ENCODE data around the gene PROM1. TPM values are rescaled to one million over a fixed set of nuclear protein-coding genes. Genes with fewer than 3 reads are reported as not detected.

PROM1 gene
- total and polyA plus RNA-seq, 2 of the 4 experiments (the other 2 are of a cell fraction): not detected

- no peak overlapping the region for H3K56ac ChIP-seq (ENCODE audit: extremely low read depth, insufficient read depth, low read length)
- WGBS, 2 experiments (ENCODE audit: extremely low coverage in 2 of 2, insufficient read length in 1 of 2): 85% methylated on average over 4 of the region's 9 CpGs; no CpG with 5 or more reads in 1 of the 2 experiments
- no peak overlapping the region for H3K18ac ChIP-seq (ENCODE audit: low read depth, low read length)
- H3K23ac ChIP-seq (ENCODE audit: low read depth, low read length): no peak overlapping the region
- H2BK120ac ChIP-seq (ENCODE audit: low read depth, low read length): no peak overlapping the region
- H4K91ac ChIP-seq (ENCODE audit: insufficient read depth, low read depth, low read length): no peak overlapping the region
- dilution Hi-C loops (cut with HindIII; ENCODE audit: low sequenced_read_pairs, unreplicated experiment): no loop called here
- H4K5ac ChIP-seq (ENCODE audit: low read depth, low read length): no peak overlapping the region
- no peak overlapping the region for H2AK5ac ChIP-seq (ENCODE audit: low read depth, low read length)
- peaks cover 34% of the 10 kb centered on the region for H3K27me3 ChIP-seq (ENCODE audit: control insufficient read depth, insufficient read depth, low read length)
- no peak overlapping the region for H3K4me2 ChIP-seq (ENCODE audit: low read depth, low read length)
- H3K4me3 ChIP-seq (ENCODE audit: insufficient read depth, low read depth, low read length): no peak overlapping the region
- no peaks in the 10 kb centered on the region for H3K36me3 ChIP-seq (ENCODE audit: control insufficient read depth, insufficient read depth, low read length)
- no peaks in the 10 kb centered on the region for H4K20me1 ChIP-seq (ENCODE audit: insufficient read depth, low read length)
- ChIA-PET CTCF (no interaction called here), POLR2A (ENCODE audit: unreplicated experiment) (no interaction called here)
- no peak overlapping the region for H2BK20ac ChIP-seq (ENCODE audit: low read depth, low read length)
- H3K9ac ChIP-seq (ENCODE audit: low read depth, low read length): no peak overlapping the region
- no peak overlapping the region for H3K27ac ChIP-seq (ENCODE audit: insufficient read depth, low read length)
- H3K79me1 ChIP-seq (ENCODE audit: low read depth in 1 of 2, low read length in 2 of 2): no peaks in the 10 kb centered on the region
- no peak overlapping the region for H4K8ac ChIP-seq (ENCODE audit: low read depth in 2 of 2, low read length in 2 of 2)
- intact Hi-C loops (cut with micrococcal nuclease): no loop called here
- in situ Hi-C loops (cut with MboI; ENCODE audit: low sequenced_read_pairs): no loop called here
- H3K4me1 ChIP-seq (ENCODE audit: control insufficient read depth, insufficient read depth, low read length): no peaks in the 10 kb centered on the region
- H3K9me3 ChIP-seq (ENCODE audit: control insufficient read depth, insufficient read depth, low read length): 0 out of 2 replicates have a peak, but pooled peaks cover under 1% of the 10 kb centered on the region
- H2AFZ ChIP-seq (replicated peaks; ENCODE audit: low read length, poor library complexity): no peak overlapping the region
- H2AK9ac ChIP-seq (replicated peaks; ENCODE audit: low read depth, low read length, poor library complexity): no peak overlapping the region
- BruUV-seq (replicated peaks): no TSS peak
- no peak overlapping the region for H2BK15ac ChIP-seq (ENCODE audit: low read depth, low read length)
- DNase-seq (no peak), ATAC-seq (ENCODE audit: low read depth) (no peak)
- TF ChIP-seq RCOR1 (IDR thresholded peaks at IDR 0.05; ENCODE audit: insufficient replicate concordance, low read length) (no peak), FOS (IDR thresholded peaks at IDR 0.05; ENCODE audit: low read depth, low read length) (no peak), CTCF (conservative IDR thresholded peaks at IDR 0.05; ENCODE audit: low read depth, low read length) (no peak), RFX5 (IDR thresholded peaks at IDR 0.05; ENCODE audit: low read depth, low read length) (no peak), ELK1 (IDR thresholded peaks at IDR 0.05; ENCODE audit: borderline replicate concordance, low read depth, low read length) (no peak), MXI1 (IDR thresholded peaks at IDR 0.05; ENCODE audit: borderline replicate concordance, low read depth, low read length) (no peak), SMC3 (IDR thresholded peaks at IDR 0.05; ENCODE audit: low read depth, low read length) (no peak), RAD21 (IDR thresholded peaks at IDR 0.05; ENCODE audit: low read length) (no peak)
- no peak overlapping the region for H2BK5ac ChIP-seq (ENCODE audit: low read depth, low read length, poor library complexity, severe bottlenecking)
- H3K9me1 ChIP-seq (ENCODE audit: insufficient read depth, low read length): no peaks in the 10 kb centered on the region
- H3K4ac ChIP-seq (ENCODE audit: low read depth, low read length): no peak overlapping the region
- no peak overlapping the region for H3K14ac ChIP-seq (replicated peaks; ENCODE audit: low read depth, low read length)
Measured at GRCh38 chr4:15971068-15971801, 112.6 kb downstream of the PROM1 start.
